HepG2 (cell line): ENCODE results near the gene PASK. TPM values are rescaled to one million over a fixed set of nuclear protein-coding genes. Genes with fewer than 3 reads are reported as not detected.

Source experiments
- ATAC-seq: fragments of 200-7000 bp; cut with Tn5 transposase; 3 replicates; pipeline ENCODE4 v1.9.1; 2020; ENCODE audit warnings: mild to moderate bottlenecking, moderate library complexity
- BruUV-seq: library from RNA; stranded (reverse); fragments of 400-500 nt; replicated peaks from 2 replicates; lab custom pipeline; 2021; lab: Mats Ljungman, UMichigan
- CTCF ChIA-PET: fragments of 300-600 bp; formaldehyde crosslinking; extraction: SDS; loops from one replicate; lab custom pipeline; 2021; ENCODE audit warnings: low total read pairs, inconsistent platforms, low intra/inter-chr PET ratio; lab: Yijun Ruan, JAX
- POLR2A ChIA-PET: fragments of 350-600 bp; sonication (Branson Sonifier 250); formaldehyde crosslinking; loops from one replicate; lab custom pipeline; 2020; ENCODE audit warnings: antibody characterized with exemption, inconsistent platforms; lab: Yijun Ruan, JAX
- DNase-seq: peaks from one replicate; pipeline ENCODE4 v3.0.0-alpha.2; 2015; ENCODE audit warnings: low spot score
- FAIRE-seq: peaks from 3 replicates; lab custom pipeline; 2011; peaks lifted over from hg19 to GRCh38; lab: Jason Lieb, UNC
- H2AFZ ChIP-seq: one replicate; pipeline ENCODE4 v1.6.1; 2011; ENCODE audit warnings: low read length, inconsistent platforms
- H3K27ac ChIP-seq: fragments of 300-600 bp; 3 replicates; pipeline ENCODE4 v1.8.0; 2011; ENCODE audit warnings: mixed run types, mild to moderate bottlenecking, mixed read lengths, low read length, inconsistent platforms; ENCODE audit not compliant: insufficient read depth; ENCODE audit errors: extremely low read length
- H3K27me3 ChIP-seq, 2 experiments: fragments of 200-600 bp in 1 of 2; 2 replicates in 1 of 2; 3 replicates in 1 of 2; pipeline versions ENCODE4 v1.6.0 to v1.8.0; 2011; ENCODE audit warnings: low read length in 2 of 2, mild to moderate bottlenecking in 2 of 2, moderate library complexity in 2 of 2, inconsistent platforms in 1 of 2; ENCODE audit not compliant: insufficient read depth in 2 of 2, control insufficient read depth in 1 of 2
- H3K36me3 ChIP-seq, 2 experiments: fragments of 200-600 bp in 1 of 2; replicated peaks in 1 of 2; 2 replicates in 1 of 2; 3 replicates in 1 of 2; pipeline versions ENCODE4 v1.5.1 to v1.8.0; 2011; ENCODE audit warnings: low read length in 2 of 2, inconsistent platforms in 1 of 2; ENCODE audit not compliant: insufficient read depth in 2 of 2, control insufficient read depth in 1 of 2
- H3K4me1 ChIP-seq: 2 replicates; pipeline ENCODE4 v1.5.1; 2012; ENCODE audit warnings: low read length, inconsistent platforms; ENCODE audit not compliant: insufficient read depth
- H3K4me2 ChIP-seq: 2 replicates; pipeline ENCODE4 v1.6.0; 2011; ENCODE audit warnings: low read depth, low read length, inconsistent platforms
- H3K4me3 ChIP-seq, 3 experiments: fragments of 200-600 bp in 1 of 3; sonication (generic), shearing (Covaris generic) in 1 of 3; replicated peaks in 1 of 3; 2 replicates each; pipeline ENCODE4 v1.5.1; 2011 to 2016; ENCODE audit warnings: low read length in 3 of 3, inconsistent platforms in 2 of 3, low read depth in 2 of 3, mild to moderate bottlenecking in 2 of 3, control low read depth in 1 of 3, mixed read lengths in 1 of 3; ENCODE audit not compliant: insufficient read depth in 1 of 3
- H3K79me2 ChIP-seq: one replicate; pipeline ENCODE4 v1.6.1; 2011; ENCODE audit warnings: low read length, inconsistent platforms; ENCODE audit not compliant: insufficient read depth
- H3K9ac ChIP-seq: 2 replicates; pipeline ENCODE4 v1.6.0; 2011; ENCODE audit warnings: mild to moderate bottlenecking, low read depth, low read length, inconsistent platforms; ENCODE audit not compliant: insufficient read depth
- H3K9me3 ChIP-seq: 2 replicates; pipeline ENCODE4 v1.5.1; 2012; ENCODE audit warnings: mild to moderate bottlenecking, low read length
- H4K20me1 ChIP-seq: 2 replicates; pipeline ENCODE4 v1.6.0; 2011; ENCODE audit warnings: inconsistent platforms, mild to moderate bottlenecking, low read length, moderate library complexity; ENCODE audit not compliant: insufficient read depth
- SRSF9 ChIP-seq: fragments of 200-400 bp; formaldehyde crosslinking; IDR thresholded peaks from 2 replicates; pipeline ENCODE4 v1.6.1; 2018; ENCODE audit warnings: borderline replicate concordance, mild to moderate bottlenecking, low read depth, low read length; ENCODE audit not compliant: insufficient read depth, poor library complexity, severe bottlenecking
- WGBS: methylation state at CpG from one replicate; pipeline ENCODE4 v1.1.6; 2017; ENCODE audit warnings: low lambda C conversion rate; 5-methylcytosine and 5-hydroxymethylcytosine counted together
- in situ Hi-C: cut with HindIII; loops from 2 replicates; pipeline ENCODE4 v1.10.0; 2017; ENCODE audit warnings: low pct_unique_long_range_greater_than_20kb; ENCODE audit not compliant: extremely low pct_ligation_motif_present
- intact Hi-C: fragments of 100-400 bp; cut with micrococcal nuclease; formaldehyde crosslinking; loops from one replicate; pipeline ENCODE4 v1.10.0; 2022; ENCODE audit not compliant: unreplicated experiment
- polyA plus RNA-seq, 8 experiments: library from polyadenylated mRNA; depleted of rRNA in 3 of 8; stranded (reverse) in 7 of 8; unstranded in 1 of 8; fragments of >200 nt; fragmentation: Illumina TruSeq in 4 of 8; extraction: Trizol in 4 of 8; gene quantifications; 2 replicates each; pipeline versions ENCODE4 v1.2.1 to v1.2.3, GENCODE V29; 2011 to 2016; ENCODE audit warnings: low read depth in 4 of 8, missing spikeins in 1 of 8, mixed read lengths in 1 of 8; ENCODE audit not compliant: insufficient read depth in 1 of 8
- total RNA-seq, 5 experiments: library from RNA; depleted of rRNA; stranded (reverse); fragments of >200 nt; fragmentation: Illumina TruSeq; extraction: Trizol; gene quantifications; 2 replicates each; pipeline ENCODE4 v1.2.3, GENCODE V29; 2016; ENCODE audit warnings: low read depth in 1 of 5
- TF ChIP-seq, protein P1 (sequence below): sonication (generic); formaldehyde crosslinking; IDR thresholded peaks from 2 replicates; pipeline ENCODE4 v1.5.1; 2020; ENCODE audit warnings: mild to moderate bottlenecking, missing genetic modification reagents, moderate library complexity

Gene PASK
- total and polyA plus RNA-seq, 2 of the 13 experiments (the other 11 are each of a cell fraction or from before 2014, with no cell fraction given): 6.9 to 17.0 TPM

DNA sequence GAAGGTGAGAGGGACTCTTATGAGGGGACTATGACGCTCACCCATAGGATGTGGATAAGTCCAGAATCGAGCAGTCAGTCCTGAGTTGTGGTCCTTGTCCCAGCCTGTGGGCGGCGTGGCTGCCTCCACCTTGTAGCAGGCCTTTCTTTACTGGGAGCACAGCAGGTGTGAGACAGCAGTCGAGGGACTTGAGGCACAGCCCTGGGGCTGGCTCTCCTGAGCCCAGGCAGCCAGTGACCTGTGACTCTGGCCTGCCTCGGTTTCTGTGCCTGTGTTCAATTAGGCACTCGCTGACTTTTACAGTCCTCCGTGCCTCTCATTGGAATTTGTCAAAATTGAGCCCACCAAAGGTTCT lies 9.3 kb upstream of the PASK start:
- H3K4me2 ChIP-seq: no peak overlapping the region
- H3K27me3 ChIP-seq: no peaks in the 10 kb centered on the region
- H3K4me3 ChIP-seq: no peak overlapping the region
- POLR2A ChIA-PET: no interaction called here
- H3K9me3 ChIP-seq: no peaks in the 10 kb centered on the region
- in situ Hi-C loops: no loop called here
- intact Hi-C loops: no loop called here
- BruUV-seq: no TSS peak
- H3K9ac ChIP-seq: no peak overlapping the region
- H3K36me3 ChIP-seq: peaks cover 18 to 53% of the 10 kb centered on the region in 2 experiments
- no peaks in the 10 kb centered on the region for H3K4me1 ChIP-seq
- WGBS: over 99% methylated on average over 7 of the region's 8 CpGs
- no peaks in the 10 kb centered on the region for H3K79me2 ChIP-seq
- H3K27ac ChIP-seq: no peak overlapping the region
- TF ChIP-seq, protein P1, sequence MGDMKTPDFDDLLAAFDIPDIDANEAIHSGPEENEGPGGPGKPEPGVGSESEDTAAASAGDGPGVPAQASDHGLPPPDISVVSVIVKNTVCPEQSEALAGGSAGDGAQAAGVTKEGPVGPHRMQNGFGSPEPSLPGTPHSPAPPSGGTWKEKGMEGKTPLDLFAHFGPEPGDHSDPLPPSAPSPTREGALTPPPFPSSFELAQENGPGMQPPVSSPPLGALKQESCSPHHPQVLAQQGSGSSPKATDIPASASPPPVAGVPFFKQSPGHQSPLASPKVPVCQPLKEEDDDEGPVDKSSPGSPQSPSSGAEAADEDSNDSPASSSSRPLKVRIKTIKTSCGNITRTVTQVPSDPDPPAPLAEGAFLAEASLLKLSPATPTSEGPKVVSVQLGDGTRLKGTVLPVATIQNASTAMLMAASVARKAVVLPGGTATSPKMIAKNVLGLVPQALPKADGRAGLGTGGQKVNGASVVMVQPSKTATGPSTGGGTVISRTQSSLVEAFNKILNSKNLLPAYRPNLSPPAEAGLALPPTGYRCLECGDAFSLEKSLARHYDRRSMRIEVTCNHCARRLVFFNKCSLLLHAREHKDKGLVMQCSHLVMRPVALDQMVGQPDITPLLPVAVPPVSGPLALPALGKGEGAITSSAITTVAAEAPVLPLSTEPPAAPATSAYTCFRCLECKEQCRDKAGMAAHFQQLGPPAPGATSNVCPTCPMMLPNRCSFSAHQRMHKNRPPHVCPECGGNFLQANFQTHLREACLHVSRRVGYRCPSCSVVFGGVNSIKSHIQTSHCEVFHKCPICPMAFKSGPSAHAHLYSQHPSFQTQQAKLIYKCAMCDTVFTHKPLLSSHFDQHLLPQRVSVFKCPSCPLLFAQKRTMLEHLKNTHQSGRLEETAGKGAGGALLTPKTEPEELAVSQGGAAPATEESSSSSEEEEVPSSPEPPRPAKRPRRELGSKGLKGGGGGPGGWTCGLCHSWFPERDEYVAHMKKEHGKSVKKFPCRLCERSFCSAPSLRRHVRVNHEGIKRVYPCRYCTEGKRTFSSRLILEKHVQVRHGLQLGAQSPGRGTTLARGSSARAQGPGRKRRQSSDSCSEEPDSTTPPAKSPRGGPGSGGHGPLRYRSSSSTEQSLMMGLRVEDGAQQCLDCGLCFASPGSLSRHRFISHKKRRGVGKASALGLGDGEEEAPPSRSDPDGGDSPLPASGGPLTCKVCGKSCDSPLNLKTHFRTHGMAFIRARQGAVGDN (CRISPR knock-in tag): 0 out of 2 replicates have a peak, but pooled peaks have one; percentile 13
- TF ChIP-seq SRSF9: no peak
- ATAC-seq (no peak), DNase-seq (no peak), FAIRE-seq (no peak)
- H4K20me1 ChIP-seq: no peaks in the 10 kb centered on the region
- no peak overlapping the region for H2AFZ ChIP-seq
- CTCF ChIA-PET: no interaction called here
